ENCODE results near the gene SPC25.

Gene SPC25

DNA sequence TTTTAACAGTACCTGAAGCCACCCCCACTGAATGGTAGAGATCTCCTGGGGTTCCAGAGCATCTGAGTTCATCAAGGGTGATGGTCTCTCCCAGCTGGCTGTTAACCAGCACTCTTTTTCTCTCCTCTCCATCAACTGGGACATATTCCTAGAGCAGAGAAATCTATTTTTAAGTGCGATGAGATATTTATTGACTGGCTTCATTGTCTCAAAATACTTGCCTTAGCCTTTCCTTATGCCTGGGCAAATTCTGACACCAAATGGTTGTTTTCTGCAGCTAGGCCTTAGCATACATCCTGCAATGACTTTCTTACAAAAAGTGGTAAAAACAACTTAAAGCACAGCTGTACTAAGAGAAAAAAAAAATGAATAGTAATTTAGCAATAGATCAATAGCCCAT lies 68.2 kb downstream of the SPC25 start:
- no peaks in the 10 kb centered on the region for H3K27me3 ChIP-seq (ENCODE audit: insufficient read depth, poor library complexity, severe bottlenecking)
- H3K36me3 ChIP-seq (ENCODE audit: low read depth): no peaks in the 10 kb centered on the region
- H3K27ac ChIP-seq (ENCODE audit: poor library complexity, severe bottlenecking): no peak overlapping the region
- TF ChIP-seq, protein P1, sequence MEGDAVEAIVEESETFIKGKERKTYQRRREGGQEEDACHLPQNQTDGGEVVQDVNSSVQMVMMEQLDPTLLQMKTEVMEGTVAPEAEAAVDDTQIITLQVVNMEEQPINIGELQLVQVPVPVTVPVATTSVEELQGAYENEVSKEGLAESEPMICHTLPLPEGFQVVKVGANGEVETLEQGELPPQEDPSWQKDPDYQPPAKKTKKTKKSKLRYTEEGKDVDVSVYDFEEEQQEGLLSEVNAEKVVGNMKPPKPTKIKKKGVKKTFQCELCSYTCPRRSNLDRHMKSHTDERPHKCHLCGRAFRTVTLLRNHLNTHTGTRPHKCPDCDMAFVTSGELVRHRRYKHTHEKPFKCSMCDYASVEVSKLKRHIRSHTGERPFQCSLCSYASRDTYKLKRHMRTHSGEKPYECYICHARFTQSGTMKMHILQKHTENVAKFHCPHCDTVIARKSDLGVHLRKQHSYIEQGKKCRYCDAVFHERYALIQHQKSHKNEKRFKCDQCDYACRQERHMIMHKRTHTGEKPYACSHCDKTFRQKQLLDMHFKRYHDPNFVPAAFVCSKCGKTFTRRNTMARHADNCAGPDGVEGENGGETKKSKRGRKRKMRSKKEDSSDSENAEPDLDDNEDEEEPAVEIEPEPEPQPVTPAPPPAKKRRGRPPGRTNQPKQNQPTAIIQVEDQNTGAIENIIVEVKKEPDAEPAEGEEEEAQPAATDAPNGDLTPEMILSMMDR (IDR thresholded peaks at IDR 0.05; ENCODE audit: poor library complexity, severe bottlenecking): no peak
- no peaks in the 10 kb centered on the region for H3K4me1 ChIP-seq (ENCODE audit: insufficient read depth, poor library complexity, severe bottlenecking)
- ATAC-seq (ENCODE audit: low read depth) (no peak), DNase-seq (ENCODE audit: low spot score) (no peak)
- no peaks in the 10 kb centered on the region for H3K9me3 ChIP-seq (ENCODE audit: severe bottlenecking)
- no peak overlapping the region for H3K4me3 ChIP-seq (ENCODE audit: severe bottlenecking)

DNA sequence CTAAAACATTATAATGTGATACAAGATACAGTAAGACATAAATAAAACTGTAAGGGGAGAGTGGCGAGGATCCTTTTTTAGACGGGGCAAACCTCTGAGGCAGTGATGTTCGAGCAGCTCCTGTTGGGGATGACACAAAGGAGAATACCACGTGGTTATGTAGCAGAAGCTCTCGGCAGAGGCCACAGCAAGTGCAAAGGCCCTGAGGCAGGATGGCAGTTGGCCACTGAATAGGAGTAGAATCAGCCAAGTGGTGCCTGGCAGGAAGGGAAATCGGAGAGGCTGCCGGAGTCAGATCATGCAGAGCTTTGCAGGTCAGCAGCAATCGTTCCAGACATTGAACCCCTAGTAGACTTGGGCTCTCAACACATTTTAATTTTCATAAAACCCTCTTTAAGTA lies 68.7 kb downstream of the SPC25 start:
- TF ChIP-seq, protein P1 (IDR thresholded peaks at IDR 0.05; ENCODE audit: poor library complexity, severe bottlenecking): no peak
- ATAC-seq (ENCODE audit: low read depth) (no peak), DNase-seq (ENCODE audit: low spot score) (no peak)
- Histone ChIP-seq H3K4me3 (ENCODE audit: severe bottlenecking) (no peak overlapping the region), H3K27ac (ENCODE audit: poor library complexity, severe bottlenecking) (no peak overlapping the region), H3K27me3 (ENCODE audit: insufficient read depth, poor library complexity, severe bottlenecking) (no peaks in the 10 kb centered on the region), H3K4me1 (ENCODE audit: insufficient read depth, poor library complexity, severe bottlenecking) (no peaks in the 10 kb centered on the region), H3K9me3 (ENCODE audit: severe bottlenecking) (no peaks in the 10 kb centered on the region), H3K36me3 (ENCODE audit: low read depth) (no peaks in the 10 kb centered on the region)
